AG04450 (cell line): Measurements from ENCODE around the gene NDUFV3. TPM values are rescaled to one million over a fixed set of nuclear protein-coding genes. Genes with fewer than 3 reads are reported as not detected.
"Not testable (repeated sequence)": the region's sequence is repeated elsewhere in the genome, so short reads cannot be mapped to it uniquely, and the experiment has no call there.

Experiments used
- CTCF ChIA-PET: fragments of 300-600, 350-600 bp; formaldehyde crosslinking; extraction: SDS; loops from one replicate; lab custom pipeline; 2022; ENCODE audit warnings: antibody characterized with exemption, inconsistent platforms; lab: Charles Lee
- POLR2A ChIA-PET: fragments of 350-600 bp; formaldehyde crosslinking; extraction: SDS; loops from one replicate; lab custom pipeline; 2021; ENCODE audit warnings: antibody characterized with exemption, inconsistent platforms; lab: Yijun Ruan, JAX
- DNase-seq: peaks from one replicate; pipeline ENCODE4 v3.0.0-alpha.2; 2011; ENCODE audit warnings: low read depth, low spot score
- H3K27ac ChIP-seq: one replicate; pipeline ENCODE4 v1.5.1; 2012; ENCODE audit warnings: low read depth, low read length, control low read depth
- H3K27me3 ChIP-seq: one replicate; pipeline ENCODE4 v1.6.0; 2012; ENCODE audit warnings: low read length; ENCODE audit not compliant: control insufficient read depth, insufficient read depth
- H3K4me3 ChIP-seq: 2 replicates; pipeline ENCODE4 v1.5.1; 2011; ENCODE audit warnings: mild to moderate bottlenecking, low read depth, low read length, control low read depth
- H3K9me3 ChIP-seq: 2 replicates; pipeline ENCODE4 v1.5.1; 2012; ENCODE audit warnings: low read length; ENCODE audit not compliant: control insufficient read depth, insufficient read depth
- CTCF ChIP-seq: IDR thresholded peaks from 2 replicates; pipeline ENCODE4 v1.5.1; 2011; ENCODE audit warnings: low read depth, low read length, control low read depth, inconsistent platforms
- polyA plus RNA-seq: library from polyadenylated mRNA; depleted of rRNA; stranded (reverse); fragments of >200 nt; gene quantifications from 2 replicates; pipeline ENCODE4 v1.2.3, GENCODE V29; 2011

NDUFV3 gene
- polyA plus RNA-seq, 1 experiment, result 25.9 TPM

GRCh38 chr21:42847051-42847707 is 45.9 kb upstream of the NDUFV3 start:
- Histone ChIP-seq H3K9me3 (no peaks in the 10 kb centered on the region; the same call in 1 of the 2 replicates), H3K4me3 (no peak overlapping the region), H3K27ac (no peak overlapping the region), H3K27me3 (no peaks in the 10 kb centered on the region)
- no peak for DNase-seq
- CTCF ChIA-PET, result no interaction called here
- POLR2A ChIA-PET, result no interaction called here
- no peak for TF ChIP-seq CTCF

GRCh38 chr21:42847726-42848125 is 45.4 kb upstream of the NDUFV3 start:
- no peaks in the 10 kb centered on the region for H3K27me3 ChIP-seq
- no peak overlapping the region for H3K27ac ChIP-seq
- TF ChIP-seq CTCF, result no peak
- H3K9me3 ChIP-seq, result no peaks in the 10 kb centered on the region; the same call in 1 of the 2 replicates
- H3K4me3 ChIP-seq, result no peak overlapping the region
- DNase-seq, result no peak
- POLR2A ChIA-PET, result no interaction called here
- CTCF ChIA-PET, result no interaction called here

- not testable (repeated sequence) for DNase-seq
Measured at GRCh38 chr21:42848144-42848931, 44.8 kb upstream of the NDUFV3 start.

DNA sequence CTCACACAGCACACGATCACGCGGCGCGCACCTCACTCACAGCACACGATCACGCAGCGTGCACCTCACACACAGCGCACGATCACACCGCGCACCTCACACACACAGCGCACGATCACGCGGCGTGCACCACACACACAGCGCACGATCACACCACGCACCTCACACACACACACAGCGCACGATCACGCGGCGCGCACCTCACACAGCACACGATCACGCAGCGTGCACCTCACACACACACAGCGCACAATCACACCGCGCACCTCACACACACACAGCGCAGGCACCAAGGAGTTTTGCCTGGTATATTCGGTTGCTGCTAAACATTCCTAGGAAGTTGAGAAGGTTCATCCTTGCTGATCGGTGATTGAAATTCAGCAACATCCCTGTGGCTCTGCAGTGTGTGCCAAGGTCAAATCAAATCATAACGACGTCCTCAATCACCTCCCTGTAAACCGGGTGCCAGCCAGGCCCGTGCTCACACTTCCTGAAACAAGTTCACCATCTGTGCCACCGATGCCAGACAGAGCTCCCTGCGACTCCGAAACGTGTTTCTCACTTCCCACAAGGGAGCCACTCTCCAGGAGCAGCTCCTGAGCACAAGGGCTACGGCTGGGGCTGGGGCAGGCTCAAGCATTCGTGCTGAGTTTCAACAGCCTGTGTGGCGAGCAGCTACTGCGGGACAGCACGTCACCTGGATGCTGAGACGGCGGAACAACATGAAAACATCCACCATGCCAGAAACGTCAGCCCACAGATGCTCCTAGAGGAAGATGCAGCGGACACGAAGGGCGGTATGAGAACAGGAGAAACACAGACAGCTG is 44.0 kb upstream of the NDUFV3 start:
- POLR2A ChIA-PET, result no interaction called here

More at GRCh38 chr21:42848144-42848931, 44.8 kb upstream of the NDUFV3 start:
- H3K9me3 ChIP-seq, H3K4me3 ChIP-seq, CTCF ChIA-PET, H3K27me3 ChIP-seq, H3K27ac ChIP-seq, POLR2A ChIA-PET: not testable (repeated sequence)

More for the DNA sequence above, 44.0 kb upstream of the NDUFV3 start:
- Histone ChIP-seq H3K4me3 (no peak overlapping the region), H3K9me3 (no peaks in the 10 kb centered on the region; the same call in 1 of the 2 replicates), H3K27ac (no peak overlapping the region), H3K27me3 (no peaks in the 10 kb centered on the region)
- CTCF ChIA-PET, result no interaction called here
- no peak for TF ChIP-seq CTCF
- no peak for DNase-seq
